Right ventricle myocardium inferior (tissue), 1 donor: ENCODE results near the gene SMC3. TPM values are rescaled to one million over a fixed set of nuclear protein-coding genes. Genes with fewer than 3 reads are reported as not detected.
A peak's percentile ranks its signal among the peaks of the same experiment; 100 is the strongest.
"Not testable (repeated sequence)": the region's sequence is repeated elsewhere in the genome, so short reads cannot be mapped to it uniquely, and the experiment has no call there.

ENCODE experiments used
- ATAC-seq: fragments of 200-7000 bp; cut with Tn5 transposase; one replicate; pipeline ENCODE4 v1.9.1; 2020; ENCODE audit warnings: mild to moderate bottlenecking, moderate library complexity
- DNase-seq: peaks from one replicate; pipeline ENCODE4 v3.0.0; 2021; ENCODE audit errors: missing footprints
- intact Hi-C: fragments of 100-400 bp; cut with DNase I; formaldehyde crosslinking; loops from one replicate; pipeline ENCODE4 v1.11.0; 2022
- total RNA-seq: library from RNA; stranded (reverse); fragmentation: NEBNext Ultra II Directional; extraction: Animal tissue kit (Norgen Biotek cat#: 25700); gene quantifications from one replicate; pipeline ENCODE4 v1.2.1, GENCODE V29; 2021
- donor health status: DM: no; HTN: yes; CAD: no; lungs with severe emphysema.

Gene SMC3
- total RNA-seq, 1 donor from 2014 or later = 23.3 TPM

GRCh38 chr10:110613341-110613995 is 46.0 kb downstream of the SMC3 start:
- DNase-seq (no peak), ATAC-seq (no peak)
- intact Hi-C loops = loop anchor here (5.0 to 10.0 kb wide), 2 partner anchors 279 to 601 kb away; no protein-coding TSS in a partner anchor

GRCh38 chr10:110613996-110614495 is 46.6 kb downstream of the SMC3 start:
- ATAC-seq (no peak), DNase-seq (no peak)
- intact Hi-C loops = loop anchor here (5.0 to 10.0 kb wide), 2 partner anchors 278 to 601 kb away; no protein-coding TSS in a partner anchor

- no peak for ATAC-seq
- intact Hi-C loops = loop anchor here (10.0 kb wide), 1 partner anchor 600 kb away; no protein-coding TSS in a partner anchor
- no peak for DNase-seq
These were observed 47.7 kb downstream of the SMC3 start for GRCh38 chr10:110615057-110615747.

GRCh38 chr10:110616493-110617033 is 49.1 kb downstream of the SMC3 start:
- intact Hi-C loops = loop anchor here (10.0 kb wide), 1 partner anchor 598 kb away; no protein-coding TSS in a partner anchor
- DNase-seq = no peak
- no peak for ATAC-seq

GRCh38 chr10:110617425-110618229 is 50.1 kb downstream of the SMC3 start:
- intact Hi-C loops = loop anchor here (10.0 kb wide), 1 partner anchor 597 kb away; no protein-coding TSS in a partner anchor
- ATAC-seq = no peak
- peak; percentile 66 for DNase-seq

GRCh38 chr10:110618230-110618610 is 50.7 kb downstream of the SMC3 start:
- ATAC-seq = no peak
- intact Hi-C loops = loop anchor here (10.0 kb wide), 1 partner anchor 597 kb away; no protein-coding TSS in a partner anchor

GRCh38 chr10:110619514-110620397 is 52.3 kb downstream of the SMC3 start:
- intact Hi-C loops = loop anchor here (10.0 kb wide), 1 partner anchor 595 kb away; no protein-coding TSS in a partner anchor
- no peak for ATAC-seq
- DNase-seq = no peak

More at GRCh38 chr10:110618230-110618610, 50.7 kb downstream of the SMC3 start:
- no peak for DNase-seq

GRCh38 chr10:110620398-110620719 is 52.9 kb downstream of the SMC3 start:
- intact Hi-C loops = no loop called here
- DNase-seq (no peak), ATAC-seq (no peak)

GRCh38 chr10:110623316-110623715 is 55.8 kb downstream of the SMC3 start:
- DNase-seq, ATAC-seq, intact Hi-C loops: not testable (repeated sequence)

- ATAC-seq (no peak), DNase-seq (no peak)
- intact Hi-C loops = no loop called here
These were observed 57.9 kb downstream of the SMC3 start for GRCh38 chr10:110625356-110625894.

- no peak for ATAC-seq
- intact Hi-C loops = no loop called here
- DNase-seq = no peak
These were observed 58.7 kb downstream of the SMC3 start for GRCh38 chr10:110625951-110626855.

- ATAC-seq = no peak
- DNase-seq = no peak
- intact Hi-C loops = no loop called here
These were observed 60.7 kb downstream of the SMC3 start for GRCh38 chr10:110628161-110628560.

- ATAC-seq (peak; percentile 87), DNase-seq (no peak)
- intact Hi-C loops = no loop called here
These were observed 62.2 kb downstream of the SMC3 start for GRCh38 chr10:110629680-110630191.

GRCh38 chr10:110631934-110632333 is 64.4 kb downstream of the SMC3 start:
- DNase-seq (no peak), ATAC-seq (no peak)
- intact Hi-C loops = no loop called here

- ATAC-seq (no peak), DNase-seq (no peak)
- intact Hi-C loops = no loop called here
These were observed 65.2 kb downstream of the SMC3 start for GRCh38 chr10:110632591-110633215.
